ENCODE results near the gene FARP1. TPM values are rescaled to one million over a fixed set of nuclear protein-coding genes. Genes with fewer than 3 reads are reported as not detected.

The FARP1 gene
- polyA plus RNA-seq, 2 of the 4 experiments (the other 2 are of a cell fraction): 9.4 to 13.0 TPM

- FAIRE-seq: no peak
- Histone ChIP-seq H3K4me3 (no peak overlapping the region), H3K27ac (no peak overlapping the region), H3K4me1 (no peaks in the 10 kb centered on the region), H3K4me2 (no peak overlapping the region), H3K9me3 (no peaks in the 10 kb centered on the region)
- POLR2A ChIA-PET: no interaction called here
- 91% methylated on average over 9 of the region's 9 CpGs for WGBS (ENCODE audit: missing lambda C conversion rate)
- no peak for ATAC-seq
- DNase-seq (ENCODE audit: low read depth in 1 of 2, low spot score in 1 of 2): no peak
- TF ChIP-seq E2F6 (IDR thresholded peaks at IDR 0.05; ENCODE audit: borderline replicate concordance, low read depth) (no peak), USF2 (IDR thresholded peaks at IDR 0.05) (no peak), ZC3H11A (IDR thresholded peaks at IDR 0.05) (no peak), ATOH8 (CRISPR knock-in tag; IDR thresholded peaks at IDR 0.05; ENCODE audit: low read depth) (no peak), EHMT2 (IDR thresholded peaks at IDR 0.05; ENCODE audit: low read depth) (no peak), PBX3 (IDR thresholded peaks at IDR 0.05) (no peak), TFCP2L1 (CRISPR knock-in tag; IDR thresholded peaks at IDR 0.05) (no peak), SREBF2 (IDR thresholded peaks at IDR 0.05) (no peak), HOXB13 (CRISPR knock-in tag; IDR thresholded peaks at IDR 0.05; ENCODE audit: low read depth) (no peak)
- CTCF ChIA-PET: no interaction called here
These were observed 246.4 kb downstream of the FARP1 start for GRCh38 chr13:98389319-98389718.

- no peaks in the 10 kb centered on the region for H3K9me3 ChIP-seq
- no peak overlapping the region for H3K27ac ChIP-seq
- TF ChIP-seq KDM5A (IDR thresholded peaks at IDR 0.05): no peak
- no peak for TF ChIP-seq HOXB5 (CRISPR knock-in tag; IDR thresholded peaks at IDR 0.05)
- TF ChIP-seq NPAS2 (CRISPR knock-in tag; IDR thresholded peaks at IDR 0.05; ENCODE audit: borderline replicate concordance): no peak
- TF ChIP-seq CHD4 (IDR thresholded peaks at IDR 0.05; ENCODE audit: borderline replicate concordance): no peak
- TF ChIP-seq NR3C1 (IDR thresholded peaks at IDR 0.05): no peak
- no peak for TF ChIP-seq MAZ (IDR thresholded peaks at IDR 0.05; ENCODE audit: borderline replicate concordance, low read depth, low read length)
- no peak for TF ChIP-seq ZNF302 (CRISPR knock-in tag; IDR thresholded peaks at IDR 0.05)
- no peak for TF ChIP-seq MAX (IDR thresholded peaks at IDR 0.05)
- no peak for TF ChIP-seq FOSB (CRISPR knock-in tag; IDR thresholded peaks at IDR 0.05)
- no peak for TF ChIP-seq HOXA7 (CRISPR knock-in tag; IDR thresholded peaks at IDR 0.05)
- TF ChIP-seq TP53 (CRISPR knock-in tag; IDR thresholded peaks at IDR 0.05): no peak
- TF ChIP-seq JUN (IDR thresholded peaks at IDR 0.05): no peak
- H3K4me2 ChIP-seq: no peak overlapping the region
- no peak overlapping the region for H3K4me3 ChIP-seq
- FAIRE-seq (no peak), DNase-seq (ENCODE audit: low read depth in 1 of 2, low spot score in 1 of 2) (no peak), ATAC-seq (no peak)
- no peaks in the 10 kb centered on the region for H3K4me1 ChIP-seq
- ChIA-PET POLR2A (no interaction called here), CTCF (no interaction called here)
- WGBS (ENCODE audit: missing lambda C conversion rate): 88% methylated on average over 7 of the region's 11 CpGs
These were observed 247.3 kb downstream of the FARP1 start for GRCh38 chr13:98390086-98390715.

- 82% methylated on average over 7 of the region's 11 CpGs for WGBS (ENCODE audit: missing lambda C conversion rate)
- DNase-seq (ENCODE audit: low read depth in 1 of 2, low spot score in 1 of 2) (no peak), ATAC-seq (no peak), FAIRE-seq (no peak)
- ChIA-PET CTCF (interaction anchor here (1.0 kb wide), 1 partner anchor 215 kb away, joined by 3 read pairs; no protein-coding TSS in a partner anchor), POLR2A (no interaction called here)
- TF ChIP-seq BCL3 (IDR thresholded peaks at IDR 0.05) (no peak), FOSL2 (IDR thresholded peaks at IDR 0.05) (no peak), FOSL2 (CRISPR knock-in tag; IDR thresholded peaks at IDR 0.05) (no peak)
- Histone ChIP-seq H3K4me3 (no peak overlapping the region), H3K27ac (no peak overlapping the region), H3K4me1 (no peaks in the 10 kb centered on the region), H3K9me3 (no peaks in the 10 kb centered on the region), H3K4me2 (no peak overlapping the region)
These were observed 251.0 kb downstream of the FARP1 start for GRCh38 chr13:98393873-98394272.

All from A549 (cell line).